NCI-H1436 treated with DMSO at 0.1 percent for 48 hours (cell line): Measurements from ENCODE around the gene TLCD1.

Experiments used
- DNase-seq: peaks from one replicate; lab custom pipeline; 2025; lab: John Stamatoyannopoulos, UW

Gene TLCD1, protein sequence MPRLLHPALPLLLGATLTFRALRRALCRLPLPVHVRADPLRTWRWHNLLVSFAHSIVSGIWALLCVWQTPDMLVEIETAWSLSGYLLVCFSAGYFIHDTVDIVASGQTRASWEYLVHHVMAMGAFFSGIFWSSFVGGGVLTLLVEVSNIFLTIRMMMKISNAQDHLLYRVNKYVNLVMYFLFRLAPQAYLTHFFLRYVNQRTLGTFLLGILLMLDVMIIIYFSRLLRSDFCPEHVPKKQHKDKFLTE

DNA sequence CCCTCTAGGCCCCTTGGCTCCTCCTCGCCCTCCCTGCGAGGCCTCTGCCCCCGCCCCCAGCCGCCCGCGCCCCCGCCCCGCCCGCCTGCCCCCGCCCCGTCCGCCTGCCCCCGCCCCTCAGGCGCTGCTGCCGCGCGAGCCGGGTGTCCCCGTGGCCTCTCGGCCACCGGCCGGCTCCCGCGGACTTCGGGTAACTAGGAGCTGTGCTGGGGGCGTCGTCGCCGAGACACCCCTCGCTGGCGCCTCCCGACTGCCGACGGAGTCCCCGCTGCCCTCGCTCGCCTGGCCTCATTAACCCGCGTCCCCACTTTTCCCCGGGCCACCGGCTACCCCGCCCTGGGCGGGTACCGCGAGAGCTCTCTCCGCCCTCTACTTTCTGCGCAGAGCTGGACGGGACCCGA is at the start of gene TLCD1:
Gene TLCD1 (minus strand): TSS at position 8 of the 401 bp plus-strand sequence. CDS start 136 bp downstream, outside the sequence.
- no peak for DNase-seq

DNA sequence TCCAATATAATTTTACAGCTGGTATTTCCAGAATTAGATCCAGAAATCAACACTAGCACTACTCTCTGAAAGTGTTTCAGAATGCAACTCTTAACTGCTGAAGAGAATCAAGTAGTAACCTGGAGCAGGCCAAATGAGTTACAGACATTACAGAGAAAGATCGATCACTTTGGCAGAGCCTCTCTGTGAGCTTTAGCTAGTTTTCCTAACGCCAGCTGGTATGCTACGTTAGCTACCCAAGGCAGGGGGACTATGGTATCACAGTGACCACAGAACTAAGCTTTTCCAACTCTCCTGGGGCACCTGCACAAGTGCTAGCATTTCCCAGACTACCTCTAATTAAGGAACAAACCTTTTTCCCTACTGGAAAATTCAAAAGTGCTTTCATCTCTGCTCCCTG is 48.2 kb upstream of the TLCD1 start:
- DNase-seq, result no peak

DNA sequence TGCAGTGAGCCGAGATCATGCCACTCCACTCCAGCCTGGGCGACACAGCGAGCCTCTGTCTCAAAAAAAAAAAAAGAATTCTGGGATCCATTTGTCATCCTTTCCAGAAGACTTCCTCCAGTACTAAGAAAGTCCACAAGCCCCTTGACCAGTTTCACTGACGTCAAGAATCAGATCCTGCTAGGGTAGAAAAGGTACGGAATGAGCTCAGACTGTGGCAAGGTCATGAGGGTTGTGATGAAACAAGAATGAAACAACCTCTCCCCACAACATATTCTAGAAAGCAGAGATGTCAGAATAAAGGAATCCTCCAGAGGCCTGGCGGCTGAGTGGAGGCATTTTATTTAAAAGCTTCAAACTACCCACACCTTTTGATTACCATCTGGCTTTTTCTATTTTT is 47.7 kb upstream of the TLCD1 start:
- DNase-seq, result no peak

DNA sequence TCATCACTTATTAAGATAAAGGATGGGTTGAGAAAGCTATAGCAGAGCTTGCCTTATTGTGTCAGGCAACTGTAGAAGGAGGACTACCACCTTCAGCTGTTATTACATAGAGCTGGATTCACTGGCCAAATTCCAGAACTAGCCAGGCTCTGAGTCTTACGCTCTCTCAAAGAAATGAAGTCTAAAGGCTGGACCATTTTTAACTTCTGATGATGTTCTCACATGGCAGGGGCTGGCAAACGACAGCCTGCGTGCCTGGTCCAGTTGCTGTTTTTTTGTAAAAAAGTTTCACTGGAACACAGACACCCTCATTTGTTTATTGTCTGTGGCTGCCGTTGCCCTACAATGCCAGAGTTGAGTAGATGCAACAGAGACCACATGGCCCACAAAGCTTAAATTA is 39.0 kb upstream of the TLCD1 start:
- DNase-seq, result no peak

DNA sequence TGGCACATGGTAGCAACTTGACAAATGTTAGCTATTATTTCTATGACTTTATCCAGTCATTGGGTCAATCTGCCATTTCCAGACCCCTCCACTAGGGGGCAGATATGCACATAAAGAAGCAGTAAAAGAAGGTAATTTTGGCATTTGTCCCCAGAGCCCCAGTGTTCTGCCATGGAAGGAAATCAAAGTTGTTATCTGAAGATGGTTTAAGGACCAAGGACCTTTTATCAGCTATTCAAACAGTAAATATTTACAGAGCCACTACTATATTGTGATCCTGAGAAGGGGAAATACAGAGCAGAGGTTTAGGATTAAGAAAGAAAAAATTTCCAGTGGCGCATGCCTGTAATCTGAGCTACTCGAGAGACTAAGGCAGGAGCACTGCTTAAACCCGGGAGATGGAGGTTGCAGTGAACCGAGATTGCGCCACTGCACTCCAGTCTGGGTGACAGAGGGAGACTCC is 37.8 kb upstream of the TLCD1 start:
- DNase-seq, result peak; percentile 61

DNA sequence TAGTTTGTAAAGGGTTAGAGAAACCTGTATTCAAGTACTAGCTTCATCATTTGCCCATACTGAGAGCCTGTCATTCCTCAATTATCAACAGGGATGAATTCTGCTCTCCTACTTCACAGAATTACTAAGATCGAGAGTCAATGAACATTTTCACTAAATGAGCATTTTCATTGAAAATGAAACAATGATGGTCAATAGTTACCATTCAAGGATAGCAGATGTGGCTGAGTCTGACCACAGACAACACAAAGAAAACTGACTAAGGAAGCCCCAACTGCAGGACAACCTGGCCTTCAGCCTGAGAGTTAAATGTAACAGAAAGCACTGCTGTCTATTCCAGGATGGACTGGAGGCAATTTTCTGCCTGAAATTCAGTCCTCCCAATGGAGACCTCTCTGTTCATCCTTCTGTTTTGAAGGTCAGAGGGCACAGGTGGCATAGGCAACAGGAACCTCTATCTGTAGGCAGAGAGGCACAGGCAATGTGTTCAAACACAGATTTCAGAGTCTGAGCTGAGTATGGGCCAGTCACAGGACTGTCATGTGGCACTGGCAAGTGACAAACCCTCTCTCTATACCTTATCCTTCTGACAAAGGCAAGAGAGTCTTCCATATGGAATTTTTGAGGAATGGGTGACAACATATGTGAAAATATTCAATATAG is 37.2 kb upstream of the TLCD1 start:
- no peak for DNase-seq

DNA sequence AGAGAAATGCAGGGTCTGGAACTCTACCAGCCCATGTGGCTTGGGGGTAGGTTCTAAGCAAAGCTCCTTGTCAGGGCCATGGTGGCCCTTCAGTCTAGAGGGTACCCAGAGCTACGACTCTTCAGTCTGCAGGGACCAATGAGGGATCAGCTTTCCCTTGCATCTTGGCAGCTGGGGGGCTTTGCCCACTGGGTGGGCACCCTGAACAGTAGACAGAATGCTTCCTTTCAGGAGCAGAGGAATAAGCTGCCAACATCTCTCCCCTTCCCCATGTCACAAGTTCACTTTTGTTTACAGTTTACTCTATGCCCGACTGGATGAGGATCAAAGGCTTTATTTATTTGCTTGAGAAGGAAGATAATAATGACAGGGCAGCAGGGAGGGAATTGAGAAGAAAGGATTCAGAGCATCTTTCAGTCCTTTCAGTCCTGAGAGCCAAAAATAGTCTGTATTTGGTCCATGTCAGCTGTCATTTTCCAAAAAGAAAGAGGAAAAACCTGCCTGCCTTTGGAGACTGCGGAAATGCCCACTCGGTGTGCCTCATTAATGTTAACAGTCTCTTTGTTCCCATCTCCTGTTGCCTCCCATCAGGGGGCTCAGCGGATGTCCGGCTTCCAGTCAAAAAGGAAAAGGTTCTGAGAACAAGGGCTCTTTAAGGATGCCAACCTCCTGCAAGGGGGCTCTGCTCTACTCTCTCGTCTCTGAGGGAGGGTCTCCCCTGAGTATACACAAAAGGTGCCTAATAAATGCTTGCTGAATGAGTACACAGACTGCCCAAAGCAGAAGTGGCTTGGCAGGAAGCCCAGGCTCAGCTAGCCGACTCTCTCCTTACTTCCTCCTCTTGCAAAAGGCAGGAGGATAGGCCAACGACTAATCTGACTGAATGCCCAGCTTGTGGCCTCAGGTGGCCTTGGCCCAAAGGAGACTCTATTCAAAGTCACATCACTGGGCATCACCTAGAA is 34.8 kb upstream of the TLCD1 start:
- no peak for DNase-seq

- DNase-seq, result no peak
Observed at GRCh38 chr17:28759256-28759865, 33.3 kb upstream of the TLCD1 start.

DNA sequence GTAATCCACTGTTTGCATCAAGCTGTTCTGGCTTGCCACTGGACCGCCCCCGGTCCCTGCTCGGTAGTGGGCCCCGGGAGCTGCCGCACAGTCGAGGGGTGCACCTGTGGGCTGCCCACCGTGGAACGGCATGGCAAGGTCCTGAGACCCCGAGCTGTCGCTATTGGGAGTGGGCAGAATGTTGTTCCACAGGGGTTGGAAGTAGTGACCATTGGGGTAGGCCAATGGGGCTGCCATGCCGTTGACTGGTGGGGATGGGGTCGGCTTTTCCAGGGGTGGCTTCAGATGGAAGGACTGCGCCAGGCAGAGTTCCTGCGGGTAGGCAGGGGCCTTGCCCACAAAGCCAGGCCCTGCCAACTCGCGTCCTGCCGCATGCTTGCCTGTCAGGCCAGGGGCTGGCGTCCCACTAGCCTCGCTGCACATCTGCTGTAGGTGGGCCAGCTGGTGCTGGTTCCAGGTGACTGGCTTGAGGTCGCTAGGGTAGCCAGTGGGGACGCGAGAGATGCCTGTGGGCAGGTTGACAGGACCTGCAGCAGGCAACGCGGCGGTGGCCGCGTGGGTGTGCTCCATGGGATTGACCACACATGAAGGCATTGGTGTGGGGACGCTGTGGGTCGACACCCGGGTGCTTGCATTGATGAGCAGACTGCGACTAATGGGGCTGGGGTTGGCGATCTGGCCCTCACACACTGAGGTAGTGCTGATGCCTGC is 32.5 kb upstream of the TLCD1 start:
- DNase-seq, result no peak

DNA sequence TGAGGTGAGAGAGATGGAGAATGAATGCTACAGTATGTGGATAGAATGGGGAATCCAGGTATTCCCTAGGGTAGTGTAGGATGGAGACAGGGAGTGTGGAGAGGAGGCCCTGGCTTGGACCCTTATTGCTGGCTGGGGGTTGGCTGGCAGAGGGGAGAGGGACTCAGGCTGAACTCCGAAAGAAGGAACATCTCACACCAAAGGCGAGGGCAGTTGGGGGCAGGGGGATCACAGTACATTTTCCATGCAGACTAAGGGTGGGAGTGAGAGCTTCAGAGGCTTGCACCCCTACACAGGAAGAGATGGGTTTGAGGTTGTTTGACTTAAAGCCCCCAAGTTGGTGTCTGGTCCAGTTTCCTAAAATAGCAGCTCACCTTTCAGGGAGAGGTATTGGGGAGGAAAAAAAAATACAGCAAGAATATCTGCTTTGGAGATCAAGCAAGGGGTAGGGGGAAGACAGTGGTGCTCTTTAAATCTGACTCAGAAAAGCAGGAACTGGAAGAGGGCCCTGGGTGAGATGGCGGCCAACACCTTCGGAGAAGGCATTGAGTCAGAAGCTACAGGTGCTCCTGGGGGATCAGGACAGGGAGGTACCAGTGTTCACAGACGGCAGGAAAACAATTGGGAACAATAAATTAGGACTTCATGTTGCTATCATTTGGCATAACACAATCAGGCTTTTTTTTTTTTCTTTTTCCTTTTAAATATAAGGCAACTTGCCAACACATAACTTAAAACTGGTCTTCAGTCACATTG is 30.2 kb upstream of the TLCD1 start:
- DNase-seq, result no peak

DNA sequence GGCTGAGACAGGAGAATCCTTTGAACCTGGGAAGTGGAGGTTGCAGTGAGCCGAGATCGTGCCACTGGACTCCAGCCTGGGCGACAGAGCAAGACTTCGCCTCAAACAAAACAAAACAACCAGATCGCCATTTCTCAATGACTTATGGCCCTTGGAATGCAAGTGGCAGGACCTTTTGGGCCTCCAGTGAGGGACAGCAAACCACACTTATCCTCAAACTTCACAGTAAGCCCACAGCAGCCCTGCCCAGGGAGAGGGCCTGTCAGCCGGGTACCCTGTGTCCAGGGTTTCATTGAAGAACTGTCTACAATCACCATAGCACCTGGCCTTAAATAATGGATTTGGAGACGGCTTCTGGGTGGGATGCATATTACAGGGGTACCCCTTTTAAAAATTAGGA is 29.5 kb upstream of the TLCD1 start:
- DNase-seq, result no peak

- no peak for DNase-seq
Observed at GRCh38 chr17:28751600-28752366, 25.8 kb upstream of the TLCD1 start.

DNA sequence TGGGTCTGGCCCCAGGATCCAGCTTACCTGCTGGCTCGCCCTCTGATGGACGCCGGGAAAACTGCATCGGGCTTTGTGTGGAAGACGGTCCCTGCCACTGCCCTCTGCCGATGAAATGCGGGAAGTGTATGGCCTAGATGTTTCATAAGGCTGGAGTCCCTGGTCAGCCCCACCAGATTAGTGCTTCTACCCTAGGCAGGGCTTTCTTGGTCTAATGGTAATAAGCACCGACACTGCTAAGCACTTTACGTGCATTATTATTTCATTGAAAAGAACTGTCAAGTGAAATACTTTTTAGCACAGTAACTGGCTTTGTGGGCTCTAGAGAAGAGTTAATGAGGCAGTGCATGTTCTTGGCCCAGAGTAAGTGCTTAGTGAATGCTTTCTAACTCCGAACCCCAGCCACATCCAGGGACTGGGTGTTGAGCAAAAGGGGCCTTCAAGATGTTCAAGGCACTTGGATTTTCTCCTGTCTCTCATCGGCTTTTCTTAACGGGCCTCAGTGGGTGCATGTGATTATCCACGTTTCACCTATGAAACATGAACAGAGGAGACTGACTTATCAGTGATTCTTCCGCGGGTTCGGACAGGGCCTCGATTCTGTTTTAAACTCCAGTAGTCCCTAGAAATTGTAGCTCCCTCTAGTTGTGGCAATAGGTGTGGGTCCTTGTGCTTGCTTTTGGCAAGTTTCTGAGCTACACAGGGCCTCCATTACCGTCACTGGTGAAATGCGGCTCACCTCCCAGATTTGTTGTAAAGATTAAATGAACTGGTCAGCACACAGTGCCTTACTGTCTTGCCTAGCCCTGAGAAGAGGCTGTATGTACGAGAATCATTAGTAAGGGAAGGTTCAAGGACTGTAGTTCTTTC is 24.4 kb upstream of the TLCD1 start:
- DNase-seq, result peak; percentile 82

DNA sequence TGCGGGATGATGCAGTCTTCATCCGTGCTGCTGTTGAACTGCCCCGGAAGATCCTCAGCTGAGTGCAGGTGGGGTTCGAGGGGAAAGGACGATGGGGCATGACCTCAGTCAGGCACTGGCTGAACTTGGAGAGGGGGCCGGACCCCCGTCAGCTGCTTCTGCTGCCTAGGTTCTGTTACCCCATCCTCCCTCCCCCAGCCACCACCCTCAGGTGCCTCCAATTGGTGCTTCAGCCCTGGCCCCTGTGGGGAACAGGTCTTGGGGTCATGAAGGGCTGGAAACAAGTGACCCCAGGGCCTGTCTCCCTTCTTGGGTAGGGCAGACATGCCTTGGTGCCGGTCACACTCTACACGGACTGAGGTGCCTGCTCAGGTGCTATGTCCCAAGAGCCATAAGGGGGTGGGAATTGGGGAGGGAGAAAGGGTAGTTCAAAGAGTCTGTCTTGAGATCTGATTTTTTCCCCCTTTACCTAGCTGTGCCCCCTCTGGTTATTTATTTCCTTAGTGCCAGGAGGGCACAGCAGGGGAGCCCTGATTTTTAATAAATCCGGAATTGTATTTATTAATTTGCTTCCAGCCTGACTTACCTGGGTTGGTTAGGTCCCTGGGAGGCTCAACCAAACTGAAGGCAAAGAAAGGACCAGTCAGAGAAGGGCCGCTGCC is 23.6 kb upstream of the TLCD1 start:
- no peak for DNase-seq

GRCh38 chr17:28748852-28749515 is 23.0 kb upstream of the TLCD1 start:
- DNase-seq, result no peak

DNA sequence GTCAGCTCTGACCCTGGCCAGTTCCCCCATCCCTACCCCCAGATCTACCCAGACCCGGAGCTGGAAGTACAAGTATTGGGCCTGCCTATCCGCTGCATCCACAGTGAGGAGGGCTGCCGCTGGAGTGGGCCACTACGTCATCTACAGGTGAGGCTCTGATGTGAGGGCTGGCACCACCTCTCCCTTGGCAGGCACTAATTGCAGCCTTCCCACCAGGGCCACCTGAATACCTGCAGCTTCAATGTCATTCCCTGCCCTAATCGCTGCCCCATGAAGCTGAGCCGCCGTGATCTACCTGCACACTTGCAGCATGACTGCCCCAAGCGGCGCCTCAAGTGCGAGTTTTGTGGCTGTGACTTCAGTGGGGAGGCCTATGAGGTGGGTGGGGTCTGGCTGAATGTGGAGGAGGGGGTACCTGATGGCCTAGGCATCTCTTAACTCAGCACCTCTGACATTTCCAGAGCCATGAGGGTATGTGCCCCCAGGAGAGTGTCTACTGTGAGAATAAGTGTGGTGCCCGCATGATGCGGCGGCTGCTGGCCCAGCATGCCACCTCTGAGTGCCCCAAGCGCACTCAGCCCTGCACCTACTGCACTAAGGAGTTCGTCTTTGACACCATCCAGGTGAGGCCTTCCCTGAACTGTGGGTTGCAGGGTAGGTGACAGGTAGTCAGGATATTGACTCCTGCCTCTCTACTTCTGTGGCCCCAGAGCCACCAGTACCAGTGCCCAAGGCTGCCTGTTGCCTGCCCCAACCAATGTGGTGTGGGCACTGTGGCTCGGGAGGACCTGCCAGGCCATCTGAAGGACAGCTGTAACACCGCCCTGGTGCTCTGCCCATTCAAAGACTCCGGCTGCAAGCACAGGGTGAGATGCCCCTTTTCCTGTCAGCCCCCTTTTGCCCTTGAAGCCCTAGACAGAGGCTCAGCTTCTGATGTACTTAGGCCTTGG is 22.0 kb upstream of the TLCD1 start:
- DNase-seq, result no peak
